GM13976 (cell line): ENCODE results near the gene ADAM11.

Experiments used
- DNase-seq: peaks from one replicate; pipeline ENCODE4 v3.0.0; 2012; ENCODE audit warnings: low spot score
- in situ Hi-C: fragments of 300-500 bp; cut with MboI; formaldehyde crosslinking; loops from one replicate; pipeline ENCODE4 v1.12.0; 2022; ENCODE audit warnings: low sequenced_read_pairs, mixed read lengths, inconsistent platforms; ENCODE audit not compliant: unreplicated experiment
- TF ChIP-seq, protein P1 (sequence below): IDR thresholded peaks from 2 replicates; pipeline ENCODE4 v1.5.1; 2012; ENCODE audit warnings: borderline replicate concordance, mild to moderate bottlenecking; ENCODE audit not compliant: insufficient read depth; ENCODE audit errors: extremely low read depth, missing control alignments, control extremely low read depth

The ADAM11 gene

GRCh38 chr17:44831371-44831770 lies 72.6 kb downstream of the ADAM11 start:
- TF ChIP-seq, protein P1, sequence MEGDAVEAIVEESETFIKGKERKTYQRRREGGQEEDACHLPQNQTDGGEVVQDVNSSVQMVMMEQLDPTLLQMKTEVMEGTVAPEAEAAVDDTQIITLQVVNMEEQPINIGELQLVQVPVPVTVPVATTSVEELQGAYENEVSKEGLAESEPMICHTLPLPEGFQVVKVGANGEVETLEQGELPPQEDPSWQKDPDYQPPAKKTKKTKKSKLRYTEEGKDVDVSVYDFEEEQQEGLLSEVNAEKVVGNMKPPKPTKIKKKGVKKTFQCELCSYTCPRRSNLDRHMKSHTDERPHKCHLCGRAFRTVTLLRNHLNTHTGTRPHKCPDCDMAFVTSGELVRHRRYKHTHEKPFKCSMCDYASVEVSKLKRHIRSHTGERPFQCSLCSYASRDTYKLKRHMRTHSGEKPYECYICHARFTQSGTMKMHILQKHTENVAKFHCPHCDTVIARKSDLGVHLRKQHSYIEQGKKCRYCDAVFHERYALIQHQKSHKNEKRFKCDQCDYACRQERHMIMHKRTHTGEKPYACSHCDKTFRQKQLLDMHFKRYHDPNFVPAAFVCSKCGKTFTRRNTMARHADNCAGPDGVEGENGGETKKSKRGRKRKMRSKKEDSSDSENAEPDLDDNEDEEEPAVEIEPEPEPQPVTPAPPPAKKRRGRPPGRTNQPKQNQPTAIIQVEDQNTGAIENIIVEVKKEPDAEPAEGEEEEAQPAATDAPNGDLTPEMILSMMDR = no peak
- DNase-seq = no peak
- in situ Hi-C loops = no loop called here
